ENCODE data around the gene MIER3. TPM values are rescaled to one million over a fixed set of nuclear protein-coding genes. Genes with fewer than 3 reads are reported as not detected.
A peak's percentile ranks its signal among the peaks of the same experiment; 100 is the strongest.

The MIER3 gene
- total RNA-seq, 1 experiment from 2014 or later = 41.4 TPM

- H3K79me2 ChIP-seq (ENCODE audit: low read length) = peaks cover 52% of the 10 kb centered on the region
- peak overlapping the region; percentile 95 for H3K4me2 ChIP-seq (ENCODE audit: low read depth, low read length, poor library complexity, severe bottlenecking)
- DNase-seq = peak; percentile 71
- peaks cover 23% of the 10 kb centered on the region for H3K4me1 ChIP-seq (ENCODE audit: low read length)
- H3K9me3 ChIP-seq (ENCODE audit: low read length) = no peaks in the 10 kb centered on the region
- H3K27ac ChIP-seq (ENCODE audit: low read length) = peak overlapping the region; percentile 84
- no peaks in the 10 kb centered on the region for H3K9me2 ChIP-seq (replicated peaks; ENCODE audit: insufficient read depth, low read length)
- peak overlapping the region; percentile 90 for H3K9ac ChIP-seq (ENCODE audit: low read length)
- H3K4me3 ChIP-seq (ENCODE audit: low read length) = peak overlapping the region; percentile 82
- H4K20me1 ChIP-seq (ENCODE audit: insufficient read depth, low read depth, low read length) = no peaks in the 10 kb centered on the region
- H3K27me3 ChIP-seq (ENCODE audit: low read length) = 0 out of 2 replicates have a peak, but pooled peaks cover 2% of the 10 kb centered on the region
- peak overlapping the region; percentile 72 for H2AFZ ChIP-seq (ENCODE audit: low read length)
- peaks cover 18% of the 10 kb centered on the region; the same call in 1 of the 2 replicates for H3K36me3 ChIP-seq (ENCODE audit: insufficient read depth, low read length)
Measured at GRCh38 chr5:56951126-56951945, 587 bp downstream of the MIER3 start.

- peaks cover 58% of the 10 kb centered on the region for H3K79me2 ChIP-seq (ENCODE audit: low read length)
- no peaks in the 10 kb centered on the region for H3K9me3 ChIP-seq (ENCODE audit: low read length)
- H3K27ac ChIP-seq (ENCODE audit: low read length) = peak overlapping the region; percentile 84
- H3K4me1 ChIP-seq (ENCODE audit: low read length) = peaks cover 23% of the 10 kb centered on the region
- 0 out of 2 replicates have a peak, but pooled peaks cover 2% of the 10 kb centered on the region for H3K27me3 ChIP-seq (ENCODE audit: low read length)
- H2AFZ ChIP-seq (ENCODE audit: low read length) = no peak overlapping the region; the same call in 1 of the 2 replicates
- peaks cover 25% of the 10 kb centered on the region; the same call in 1 of the 2 replicates for H3K36me3 ChIP-seq (ENCODE audit: insufficient read depth, low read length)
- peak overlapping the region; percentile 82 for H3K4me3 ChIP-seq (ENCODE audit: low read length)
- peak; percentile 88 for DNase-seq
- peak overlapping the region; percentile 90 for H3K9ac ChIP-seq (ENCODE audit: low read length)
- no peaks in the 10 kb centered on the region for H4K20me1 ChIP-seq (ENCODE audit: insufficient read depth, low read depth, low read length)
- no peaks in the 10 kb centered on the region for H3K9me2 ChIP-seq (replicated peaks; ENCODE audit: insufficient read depth, low read length)
- peak overlapping the region; percentile 95 for H3K4me2 ChIP-seq (ENCODE audit: low read depth, low read length, poor library complexity, severe bottlenecking)
Measured at GRCh38 chr5:56950626-56951125, 1.2 kb downstream of the MIER3 start.

GRCh38 chr5:56947052-56947451 is 4.9 kb downstream of the MIER3 start:
- Histone ChIP-seq H3K9ac (ENCODE audit: low read length) (no peak overlapping the region), H3K4me3 (ENCODE audit: low read length) (no peak overlapping the region), H3K27me3 (ENCODE audit: low read length) (no peaks in the 10 kb centered on the region), H3K4me2 (ENCODE audit: low read depth, low read length, poor library complexity, severe bottlenecking) (no peak overlapping the region), H3K9me2 (replicated peaks; ENCODE audit: insufficient read depth, low read length) (no peaks in the 10 kb centered on the region), H3K9me3 (ENCODE audit: low read length) (no peaks in the 10 kb centered on the region), H2AFZ (ENCODE audit: low read length) (no peak overlapping the region), H3K79me2 (ENCODE audit: low read length) (peaks cover 79% of the 10 kb centered on the region), H3K4me1 (ENCODE audit: low read length) (peaks cover 18% of the 10 kb centered on the region), H3K36me3 (ENCODE audit: insufficient read depth, low read length) (peaks cover 39% of the 10 kb centered on the region; the same call in 1 of the 2 replicates), H3K27ac (ENCODE audit: low read length) (no peak overlapping the region), H4K20me1 (ENCODE audit: insufficient read depth, low read depth, low read length) (no peaks in the 10 kb centered on the region)
- DNase-seq = no peak

- no peak overlapping the region for H3K27ac ChIP-seq (ENCODE audit: low read length)
- H3K9ac ChIP-seq (ENCODE audit: low read length) = no peak overlapping the region
- H3K4me3 ChIP-seq (ENCODE audit: low read length) = no peak overlapping the region
- H4K20me1 ChIP-seq (ENCODE audit: insufficient read depth, low read depth, low read length) = no peaks in the 10 kb centered on the region
- peaks cover 3% of the 10 kb centered on the region for H3K4me1 ChIP-seq (ENCODE audit: low read length)
- no peaks in the 10 kb centered on the region for H3K27me3 ChIP-seq (ENCODE audit: low read length)
- peaks cover 66% of the 10 kb centered on the region; the same call in 1 of the 2 replicates for H3K36me3 ChIP-seq (ENCODE audit: insufficient read depth, low read length)
- H3K9me2 ChIP-seq (replicated peaks; ENCODE audit: insufficient read depth, low read length) = no peaks in the 10 kb centered on the region
- H3K9me3 ChIP-seq (ENCODE audit: low read length) = no peaks in the 10 kb centered on the region
- peaks cover 61% of the 10 kb centered on the region for H3K79me2 ChIP-seq (ENCODE audit: low read length)
- no peak overlapping the region for H2AFZ ChIP-seq (ENCODE audit: low read length)
- DNase-seq = no peak
- H3K4me2 ChIP-seq (ENCODE audit: low read depth, low read length, poor library complexity, severe bottlenecking) = no peak overlapping the region
Measured at GRCh38 chr5:56941981-56942380, 9.9 kb downstream of the MIER3 start.

GRCh38 chr5:56938858-56939257 is 13.1 kb downstream of the MIER3 start:
- no peak overlapping the region for H3K4me2 ChIP-seq (ENCODE audit: low read depth, low read length, poor library complexity, severe bottlenecking)
- H3K9me2 ChIP-seq (replicated peaks; ENCODE audit: insufficient read depth, low read length) = no peaks in the 10 kb centered on the region
- DNase-seq = no peak
- H4K20me1 ChIP-seq (ENCODE audit: insufficient read depth, low read depth, low read length) = no peaks in the 10 kb centered on the region
- peaks cover 53% of the 10 kb centered on the region for H3K79me2 ChIP-seq (ENCODE audit: low read length)
- H2AFZ ChIP-seq (ENCODE audit: low read length) = no peak overlapping the region
- H3K27ac ChIP-seq (ENCODE audit: low read length) = no peak overlapping the region
- no peaks in the 10 kb centered on the region for H3K9me3 ChIP-seq (ENCODE audit: low read length)
- H3K4me3 ChIP-seq (ENCODE audit: low read length) = no peak overlapping the region
- no peaks in the 10 kb centered on the region for H3K27me3 ChIP-seq (ENCODE audit: low read length)
- no peak overlapping the region for H3K9ac ChIP-seq (ENCODE audit: low read length)
- peaks cover 3% of the 10 kb centered on the region; the same call in 1 of the 2 replicates for H3K4me1 ChIP-seq (ENCODE audit: low read length)
- H3K36me3 ChIP-seq (ENCODE audit: insufficient read depth, low read length) = peaks cover 72% of the 10 kb centered on the region

GRCh38 chr5:56934325-56934724 is 17.6 kb downstream of the MIER3 start:
- Histone ChIP-seq H3K36me3 (ENCODE audit: insufficient read depth, low read length) (peaks cover 78% of the 10 kb centered on the region), H3K79me2 (ENCODE audit: low read length) (peaks cover 44% of the 10 kb centered on the region), H3K27ac (ENCODE audit: low read length) (no peak overlapping the region), H3K9me2 (replicated peaks; ENCODE audit: insufficient read depth, low read length) (no peaks in the 10 kb centered on the region), H3K27me3 (ENCODE audit: low read length) (no peaks in the 10 kb centered on the region), H3K9ac (ENCODE audit: low read length) (no peak overlapping the region), H2AFZ (ENCODE audit: low read length) (no peak overlapping the region), H3K9me3 (ENCODE audit: low read length) (no peaks in the 10 kb centered on the region), H3K4me3 (ENCODE audit: low read length) (no peak overlapping the region), H3K4me2 (ENCODE audit: low read depth, low read length, poor library complexity, severe bottlenecking) (no peak overlapping the region), H4K20me1 (ENCODE audit: insufficient read depth, low read depth, low read length) (no peaks in the 10 kb centered on the region), H3K4me1 (ENCODE audit: low read length) (no peaks in the 10 kb centered on the region)
- DNase-seq = no peak

- no peaks in the 10 kb centered on the region for H3K4me1 ChIP-seq (ENCODE audit: low read length)
- no peak for DNase-seq
- H3K27me3 ChIP-seq (ENCODE audit: low read length) = no peaks in the 10 kb centered on the region
- no peak overlapping the region for H3K4me3 ChIP-seq (ENCODE audit: low read length)
- no peaks in the 10 kb centered on the region for H3K9me2 ChIP-seq (replicated peaks; ENCODE audit: insufficient read depth, low read length)
- peaks cover 75% of the 10 kb centered on the region for H3K36me3 ChIP-seq (ENCODE audit: insufficient read depth, low read length)
- no peak overlapping the region for H3K9ac ChIP-seq (ENCODE audit: low read length)
- H3K79me2 ChIP-seq (ENCODE audit: low read length) = peaks cover 62% of the 10 kb centered on the region
- no peak overlapping the region for H3K4me2 ChIP-seq (ENCODE audit: low read depth, low read length, poor library complexity, severe bottlenecking)
- no peaks in the 10 kb centered on the region for H3K9me3 ChIP-seq (ENCODE audit: low read length)
- H2AFZ ChIP-seq (ENCODE audit: low read length) = no peak overlapping the region
- H4K20me1 ChIP-seq (ENCODE audit: insufficient read depth, low read depth, low read length) = no peaks in the 10 kb centered on the region
- H3K27ac ChIP-seq (ENCODE audit: low read length) = no peak overlapping the region
Measured at GRCh38 chr5:56922922-56923321, 29.0 kb downstream of the MIER3 start.

GRCh38 chr5:56919942-56920662 is 31.8 kb downstream of the MIER3 start:
- peaks cover 50% of the 10 kb centered on the region for H3K36me3 ChIP-seq (ENCODE audit: insufficient read depth, low read length)
- H3K4me1 ChIP-seq (ENCODE audit: low read length) = no peaks in the 10 kb centered on the region
- H3K9me3 ChIP-seq (ENCODE audit: low read length) = no peaks in the 10 kb centered on the region
- H4K20me1 ChIP-seq (ENCODE audit: insufficient read depth, low read depth, low read length) = no peaks in the 10 kb centered on the region
- H3K27ac ChIP-seq (ENCODE audit: low read length) = no peak overlapping the region
- no peaks in the 10 kb centered on the region for H3K9me2 ChIP-seq (replicated peaks; ENCODE audit: insufficient read depth, low read length)
- DNase-seq = no peak
- no peak overlapping the region for H2AFZ ChIP-seq (ENCODE audit: low read length)
- H3K27me3 ChIP-seq (ENCODE audit: low read length) = no peaks in the 10 kb centered on the region
- H3K9ac ChIP-seq (ENCODE audit: low read length) = no peak overlapping the region
- H3K4me2 ChIP-seq (ENCODE audit: low read depth, low read length, poor library complexity, severe bottlenecking) = no peak overlapping the region
- H3K4me3 ChIP-seq (ENCODE audit: low read length) = no peak overlapping the region
- H3K79me2 ChIP-seq (ENCODE audit: low read length) = peaks cover 47% of the 10 kb centered on the region
